MM.1S (cell line): ENCODE results near the gene SNX18.

Source experiments
- DNase-seq: peaks from one replicate; pipeline ENCODE4 v3.0.0-alpha.2; 2015
- H2AFZ ChIP-seq: fragments of 300-600 bp; sonication (generic); 2 replicates; pipeline ENCODE4 v1.6.0; 2016; ENCODE audit warnings: antibody characterized with exemption, low read length
- H3F3A ChIP-seq: fragments of 300-600 bp; sonication (generic); 2 replicates; pipeline ENCODE4 v1.6.1; 2016; ENCODE audit warnings: mild to moderate bottlenecking, antibody characterized with exemption, low read length, moderate library complexity, mixed read lengths; ENCODE audit not compliant: insufficient read depth
- H3K27ac ChIP-seq: fragments of 300-600 bp; sonication (generic); 2 replicates; pipeline ENCODE4 v1.5.1; 2016; ENCODE audit warnings: mild to moderate bottlenecking, low read length
- H3K27me3 ChIP-seq: fragments of 300-600 bp; sonication (generic); replicated peaks from 2 replicates; pipeline ENCODE4 v1.6.0; 2016; ENCODE audit warnings: low read length; ENCODE audit not compliant: insufficient read depth
- H3K36me3 ChIP-seq: fragments of 300-600 bp; sonication (generic); replicated peaks from 2 replicates; pipeline ENCODE4 v1.6.1; 2016; ENCODE audit warnings: mild to moderate bottlenecking, low read length, mixed read lengths; ENCODE audit not compliant: insufficient read depth
- H3K4me1 ChIP-seq: fragments of 300-600 bp; sonication (generic); 2 replicates; pipeline ENCODE4 v1.6.1; 2016; ENCODE audit warnings: low read length, mixed read lengths
- H3K4me2 ChIP-seq: fragments of 300-600 bp; sonication (generic); 2 replicates; pipeline ENCODE4 v1.6.0; 2016; ENCODE audit warnings: low read depth, low read length
- H3K4me3 ChIP-seq: fragments of 300-600 bp; sonication (generic); 2 replicates; pipeline ENCODE4 v1.5.1; 2016; ENCODE audit warnings: low read length, mixed read lengths
- H3K79me2 ChIP-seq: fragments of 300-600 bp; sonication (generic); 2 replicates; pipeline ENCODE4 v1.6.1; 2016; ENCODE audit warnings: mixed run types, low read length, mixed read lengths
- H3K9ac ChIP-seq: fragments of 300-600 bp; sonication (generic); 2 replicates; pipeline ENCODE4 v1.6.1; 2016; ENCODE audit warnings: low read length, mixed read lengths
- H3K9me2 ChIP-seq: fragments of 300-600 bp; sonication (generic); replicated peaks from 2 replicates; pipeline ENCODE4 v1.6.1; 2016; ENCODE audit warnings: mild to moderate bottlenecking, low read length, mixed read lengths; ENCODE audit not compliant: insufficient read depth
- H3K9me3 ChIP-seq: fragments of 300-600 bp; sonication (generic); replicated peaks from 2 replicates; pipeline ENCODE4 v1.6.1; 2016; ENCODE audit warnings: mild to moderate bottlenecking, low read length, mixed read lengths; ENCODE audit not compliant: insufficient read depth
- H4K20me1 ChIP-seq: fragments of 300-600 bp; sonication (generic); 2 replicates; pipeline ENCODE4 v1.6.1; 2016; ENCODE audit warnings: mild to moderate bottlenecking, low read length, moderate library complexity, mixed read lengths; ENCODE audit not compliant: insufficient read depth
- EZH2 ChIP-seq: fragments of 300-600 bp; sonication (generic); optimal IDR thresholded peaks from 2 replicates; pipeline ENCODE3; 2017; ENCODE audit warnings: low read depth, mild to moderate bottlenecking, antibody characterized with exemption, low read length, mixed read lengths
- EZH2phosphoT487 ChIP-seq: fragments of 300-600 bp; sonication (generic); IDR thresholded peaks from 2 replicates; pipeline ENCODE4 v1.6.1; 2018; ENCODE audit warnings: antibody characterized with exemption, low read length
- TF ChIP-seq, protein P1 (sequence below): fragments of 300-600 bp; sonication (generic); IDR thresholded peaks from 2 replicates; pipeline ENCODE4 v1.5.1; 2016; ENCODE audit warnings: antibody characterized with exemption, low read length, mixed read lengths

The SNX18 gene

DNA sequence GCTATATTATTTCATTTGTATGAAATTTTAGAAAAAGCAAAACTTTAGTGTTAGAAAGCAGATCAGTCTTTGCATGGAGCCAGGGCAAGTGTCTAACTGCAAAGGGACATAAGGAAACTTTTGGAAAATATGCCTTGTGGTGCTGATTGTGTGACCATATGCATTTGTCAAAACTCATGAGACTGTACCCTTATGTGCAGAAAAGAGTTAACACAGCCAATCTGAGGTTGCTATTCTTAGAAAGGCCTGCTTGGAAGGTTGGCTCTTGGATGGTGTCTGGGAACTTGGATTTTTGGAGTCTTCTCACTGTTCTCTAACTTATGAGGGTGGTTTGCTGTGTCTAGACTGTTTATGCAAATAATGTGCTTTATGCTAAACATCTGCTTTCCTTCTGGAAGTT lies 76.6 kb downstream of the SNX18 start:
- no peak for DNase-seq
- Histone ChIP-seq H2AFZ (no peak overlapping the region), H3K9me2 (no peaks in the 10 kb centered on the region), H3K79me2 (no peaks in the 10 kb centered on the region), H3K27me3 (no peaks in the 10 kb centered on the region), H3K4me2 (no peak overlapping the region), H3K27ac (no peak overlapping the region), H3K9ac (no peak overlapping the region), H3K4me3 (no peak overlapping the region), H3K36me3 (no peaks in the 10 kb centered on the region), H3K4me1 (no peaks in the 10 kb centered on the region), H3K9me3 (no peaks in the 10 kb centered on the region), H3F3A (no peaks in the 10 kb centered on the region), H4K20me1 (no peaks in the 10 kb centered on the region)
- no peak for TF ChIP-seq EZH2phosphoT487
- no peak for TF ChIP-seq EZH2
- TF ChIP-seq, protein P1, sequence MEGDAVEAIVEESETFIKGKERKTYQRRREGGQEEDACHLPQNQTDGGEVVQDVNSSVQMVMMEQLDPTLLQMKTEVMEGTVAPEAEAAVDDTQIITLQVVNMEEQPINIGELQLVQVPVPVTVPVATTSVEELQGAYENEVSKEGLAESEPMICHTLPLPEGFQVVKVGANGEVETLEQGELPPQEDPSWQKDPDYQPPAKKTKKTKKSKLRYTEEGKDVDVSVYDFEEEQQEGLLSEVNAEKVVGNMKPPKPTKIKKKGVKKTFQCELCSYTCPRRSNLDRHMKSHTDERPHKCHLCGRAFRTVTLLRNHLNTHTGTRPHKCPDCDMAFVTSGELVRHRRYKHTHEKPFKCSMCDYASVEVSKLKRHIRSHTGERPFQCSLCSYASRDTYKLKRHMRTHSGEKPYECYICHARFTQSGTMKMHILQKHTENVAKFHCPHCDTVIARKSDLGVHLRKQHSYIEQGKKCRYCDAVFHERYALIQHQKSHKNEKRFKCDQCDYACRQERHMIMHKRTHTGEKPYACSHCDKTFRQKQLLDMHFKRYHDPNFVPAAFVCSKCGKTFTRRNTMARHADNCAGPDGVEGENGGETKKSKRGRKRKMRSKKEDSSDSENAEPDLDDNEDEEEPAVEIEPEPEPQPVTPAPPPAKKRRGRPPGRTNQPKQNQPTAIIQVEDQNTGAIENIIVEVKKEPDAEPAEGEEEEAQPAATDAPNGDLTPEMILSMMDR, result no peak

DNA sequence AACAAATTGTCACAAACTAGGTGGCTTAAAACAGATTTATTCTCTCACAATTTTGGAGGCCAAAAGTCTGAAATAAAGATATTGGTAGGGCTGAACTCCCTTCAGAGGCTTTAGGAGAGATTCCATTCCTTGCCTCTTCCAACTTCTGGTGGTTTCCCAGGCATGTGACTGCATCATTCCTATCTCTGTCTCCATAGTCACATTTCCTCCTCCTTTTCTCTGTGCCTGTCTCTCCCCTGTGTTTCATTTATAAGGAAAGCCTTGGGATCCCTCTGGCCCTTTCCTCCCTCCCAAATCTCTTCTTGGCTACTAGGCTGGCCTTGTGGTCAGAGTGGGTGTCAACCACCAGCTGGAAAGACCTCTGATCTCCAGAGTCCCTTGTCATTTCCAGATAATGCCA lies 78.2 kb downstream of the SNX18 start:
- H3K27me3 ChIP-seq, result no peaks in the 10 kb centered on the region
- no peaks in the 10 kb centered on the region for H3K79me2 ChIP-seq
- H2AFZ ChIP-seq, result no peak overlapping the region
- no peak for DNase-seq
- no peak overlapping the region for H3K27ac ChIP-seq
- no peak overlapping the region for H3K9ac ChIP-seq
- TF ChIP-seq, protein P1, result no peak
- no peak for TF ChIP-seq EZH2phosphoT487
- no peak overlapping the region for H3K4me3 ChIP-seq
- H3K4me2 ChIP-seq, result no peak overlapping the region
- no peaks in the 10 kb centered on the region for H4K20me1 ChIP-seq
- H3F3A ChIP-seq, result no peaks in the 10 kb centered on the region
- H3K4me1 ChIP-seq, result no peaks in the 10 kb centered on the region
- H3K36me3 ChIP-seq, result no peaks in the 10 kb centered on the region
- H3K9me2 ChIP-seq, result no peaks in the 10 kb centered on the region
- no peaks in the 10 kb centered on the region for H3K9me3 ChIP-seq
